GM11168 (cell line): ENCODE measurements around the gene CNTN5.

Source experiments
- in situ Hi-C: fragments of 300-500 bp; cut with MboI; formaldehyde crosslinking; loops from one replicate; pipeline ENCODE4 v1.12.0; 2022; ENCODE audit warnings: low sequenced_read_pairs; ENCODE audit not compliant: unreplicated experiment

The CNTN5 gene

DNA sequence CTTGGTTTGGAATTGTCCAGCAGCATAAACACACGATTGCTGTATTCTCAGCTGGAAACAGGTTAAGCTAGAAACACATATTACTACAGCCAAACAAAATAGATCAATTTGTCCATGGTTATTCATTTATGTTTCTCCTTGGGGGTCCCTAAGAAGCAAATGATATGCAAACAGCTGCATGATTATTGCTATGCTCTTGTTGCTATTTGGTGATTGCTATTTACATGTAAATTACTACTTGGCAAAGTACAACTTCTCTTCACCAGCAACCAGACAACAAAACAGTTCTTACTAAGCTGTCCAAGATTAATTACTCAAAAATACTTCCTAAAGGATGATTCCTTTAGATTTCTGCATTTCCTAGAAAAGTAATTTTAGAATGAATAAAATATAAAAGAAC lies 1098.4 kb downstream of the CNTN5 start:
- in situ Hi-C loops, result no loop called here

DNA sequence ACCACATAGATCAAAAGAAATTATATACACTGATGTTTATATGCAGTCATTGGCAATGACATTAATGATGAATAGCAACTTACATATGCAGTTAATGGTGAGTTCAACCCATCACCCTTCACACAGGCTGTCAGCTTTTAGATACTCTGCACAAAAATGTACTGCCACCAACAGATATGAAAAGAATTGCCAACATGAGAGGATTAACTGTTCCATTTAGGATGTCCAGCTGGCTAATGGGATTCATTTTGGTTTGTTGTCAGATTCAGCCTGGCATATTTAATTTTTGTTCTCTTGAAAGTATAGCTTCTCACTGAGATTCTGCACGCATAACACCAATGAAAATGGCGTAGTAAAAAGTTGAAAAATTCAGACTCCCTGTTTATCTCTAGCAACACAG lies 1112.4 kb downstream of the CNTN5 start:
- in situ Hi-C loops, result no loop called here

DNA sequence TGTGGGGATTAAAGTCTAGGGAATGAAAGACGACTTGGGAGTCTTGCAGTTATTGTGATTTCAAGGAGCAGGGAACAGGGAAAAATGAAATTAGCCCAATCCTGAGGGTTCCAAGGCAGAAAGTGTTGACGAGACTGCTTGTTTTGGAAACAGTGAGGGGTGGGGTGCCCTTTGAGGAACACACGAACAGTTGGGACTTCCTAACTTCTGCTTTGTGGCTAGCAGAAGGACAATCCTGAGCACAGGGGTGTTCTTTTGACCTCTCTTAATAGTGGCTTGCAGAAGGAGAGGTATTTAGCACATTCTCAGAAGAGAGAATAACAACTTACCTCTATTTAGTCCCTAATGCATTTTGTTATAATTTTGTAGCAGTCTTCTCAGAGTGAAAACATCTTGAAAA lies 1120.5 kb downstream of the CNTN5 start:
- in situ Hi-C loops, result no loop called here

DNA sequence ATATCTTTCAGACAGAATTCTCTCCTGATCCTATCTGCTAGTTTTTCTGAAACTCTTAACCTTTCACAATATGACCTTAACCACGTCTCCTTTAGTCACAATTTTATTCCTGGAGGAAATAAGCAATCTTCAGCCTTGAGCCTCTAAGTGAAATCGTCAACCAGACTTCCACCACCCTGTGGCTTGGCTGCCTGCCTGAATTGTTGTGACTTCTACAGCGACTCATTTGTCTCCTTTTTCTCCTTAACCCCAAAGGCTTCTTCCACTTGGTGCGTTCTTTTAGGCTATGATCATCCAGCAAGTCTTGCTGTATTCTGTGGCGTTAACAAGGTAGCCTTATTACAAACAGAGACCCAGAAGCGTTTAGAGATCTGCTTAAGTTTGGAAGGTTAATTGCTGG lies 1131.2 kb downstream of the CNTN5 start:
- in situ Hi-C loops, result no loop called here

DNA sequence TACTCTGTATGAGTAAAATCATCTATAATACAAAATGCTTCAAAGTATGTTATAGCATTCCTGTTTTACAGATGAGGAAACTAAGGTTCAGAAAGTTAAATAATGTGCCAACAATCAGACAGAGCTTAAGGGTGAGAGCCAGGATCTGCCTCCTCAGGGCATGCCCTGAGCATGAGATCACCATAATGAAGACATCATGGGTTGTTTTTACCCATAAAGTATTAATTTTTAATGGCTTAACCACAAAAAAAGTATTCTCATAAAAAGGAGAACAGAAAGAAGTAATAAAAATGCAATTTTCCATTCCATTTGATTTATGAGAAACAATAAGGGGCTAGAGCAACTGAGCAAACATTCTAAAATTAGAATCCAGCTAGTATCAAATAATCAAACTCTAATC lies 1132.0 kb downstream of the CNTN5 start:
- in situ Hi-C loops, result no loop called here

DNA sequence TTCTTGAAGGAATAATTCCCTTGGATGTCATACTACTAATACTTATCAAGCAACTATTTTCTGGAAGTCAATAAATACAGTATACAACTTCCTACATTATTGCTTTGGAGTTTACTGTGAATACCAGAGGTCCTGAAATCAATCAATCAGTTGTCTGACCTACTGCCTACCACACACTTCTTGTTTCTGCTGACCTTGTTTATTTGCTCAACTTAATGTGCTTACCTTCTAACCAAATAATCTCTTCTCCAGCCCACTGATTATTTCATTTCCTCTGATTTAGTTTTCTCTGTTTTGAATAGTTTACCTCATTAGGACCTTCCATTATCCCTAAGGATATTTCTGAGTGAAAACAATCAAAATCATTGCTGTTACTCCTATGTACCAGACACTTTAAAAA lies 1142.7 kb downstream of the CNTN5 start:
- in situ Hi-C loops, result no loop called here

DNA sequence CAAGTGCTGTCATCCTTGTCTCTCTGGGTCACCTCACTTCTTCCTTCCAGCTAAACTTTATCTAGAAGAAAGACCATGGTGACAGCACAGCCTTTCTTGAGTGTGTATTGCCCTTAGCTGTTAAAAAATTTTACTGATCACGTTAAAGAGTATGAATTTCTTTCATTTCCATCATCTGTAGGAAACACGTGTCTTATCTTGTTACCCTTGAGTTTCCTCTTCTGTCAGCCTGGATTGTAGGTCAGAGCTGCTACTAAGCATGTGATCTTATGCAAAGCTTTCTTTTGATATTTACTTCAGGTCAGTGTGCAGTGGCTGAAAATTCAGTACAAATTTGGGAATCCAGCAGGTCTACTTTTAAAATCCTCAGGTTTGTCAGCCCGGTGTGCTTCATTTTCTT lies 1154.1 kb downstream of the CNTN5 start:
- in situ Hi-C loops, result no loop called here

DNA sequence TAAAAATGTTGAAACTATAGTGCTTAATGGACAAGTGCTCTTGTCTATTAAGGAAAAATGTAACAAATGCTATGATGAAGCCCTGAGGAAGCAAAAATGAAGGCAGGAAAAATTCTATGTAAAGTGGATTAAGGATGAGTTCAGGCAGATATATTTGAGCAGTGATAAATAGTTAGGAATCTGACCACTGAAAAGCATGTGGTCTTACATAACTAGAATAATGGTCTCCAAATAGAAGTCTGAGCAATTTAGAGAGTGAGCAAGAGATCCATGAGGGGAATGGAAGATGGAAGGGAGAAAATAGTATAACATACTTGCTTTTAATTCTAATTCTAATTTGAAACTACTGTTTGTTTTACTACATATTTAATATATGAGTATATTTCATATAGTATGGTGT lies 1155.7 kb downstream of the CNTN5 start:
- in situ Hi-C loops, result no loop called here

DNA sequence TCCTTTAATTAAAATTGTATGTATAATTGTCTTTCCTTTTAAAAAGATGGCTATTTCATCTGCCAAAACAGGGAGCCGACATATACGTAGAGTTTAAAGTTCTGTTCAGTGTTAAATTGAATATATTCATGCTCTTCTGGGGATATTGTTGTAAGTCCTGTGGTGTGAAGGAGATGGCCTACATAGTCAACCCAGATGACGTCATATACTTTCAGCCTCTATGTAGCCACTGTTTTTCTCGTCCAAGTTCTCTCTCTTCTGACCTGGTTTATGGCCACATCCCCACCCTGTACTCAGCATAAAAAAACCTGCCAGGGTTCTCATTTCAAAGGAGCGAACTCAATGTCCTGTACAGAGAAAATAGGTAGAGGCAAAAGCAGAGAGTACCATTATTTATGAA lies 1156.9 kb downstream of the CNTN5 start:
- in situ Hi-C loops, result no loop called here

DNA sequence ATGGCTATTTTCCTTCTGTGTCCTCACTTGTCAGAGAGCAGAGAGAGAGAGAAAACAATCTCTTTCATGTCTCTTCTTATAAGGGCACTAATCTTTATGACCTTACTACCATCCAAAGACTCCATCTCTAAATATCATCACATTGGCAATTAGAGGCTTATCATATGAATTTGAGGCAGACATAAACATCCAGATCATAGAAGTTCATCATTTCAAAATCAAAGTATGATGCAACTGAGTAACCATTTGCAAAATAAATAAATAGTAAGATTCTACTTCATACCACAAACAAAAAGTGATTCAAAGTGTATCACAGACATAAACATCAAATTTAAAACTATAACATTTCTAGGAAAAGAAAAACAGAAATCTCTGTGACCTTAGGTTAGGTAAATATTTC lies 1161.6 kb downstream of the CNTN5 start:
- in situ Hi-C loops, result no loop called here

DNA sequence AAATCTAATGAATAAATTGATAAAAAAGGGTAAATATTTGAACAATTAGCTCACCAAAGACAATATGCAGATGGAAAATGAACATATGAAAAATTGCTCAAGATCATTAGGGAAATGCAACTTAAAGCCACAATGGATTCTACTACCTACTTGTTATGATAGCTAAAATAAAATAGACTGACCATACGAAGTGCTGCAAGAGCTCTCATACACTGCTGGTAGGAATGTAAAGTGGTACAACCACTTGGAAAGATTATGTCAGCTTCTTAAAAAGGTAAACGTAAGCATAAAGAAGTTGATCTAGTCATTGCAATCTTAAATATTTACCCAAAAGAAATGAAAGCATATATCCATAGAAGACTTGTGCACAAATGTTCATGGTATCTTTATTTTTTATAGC lies 1162.2 kb downstream of the CNTN5 start:
- in situ Hi-C loops, result no loop called here

DNA sequence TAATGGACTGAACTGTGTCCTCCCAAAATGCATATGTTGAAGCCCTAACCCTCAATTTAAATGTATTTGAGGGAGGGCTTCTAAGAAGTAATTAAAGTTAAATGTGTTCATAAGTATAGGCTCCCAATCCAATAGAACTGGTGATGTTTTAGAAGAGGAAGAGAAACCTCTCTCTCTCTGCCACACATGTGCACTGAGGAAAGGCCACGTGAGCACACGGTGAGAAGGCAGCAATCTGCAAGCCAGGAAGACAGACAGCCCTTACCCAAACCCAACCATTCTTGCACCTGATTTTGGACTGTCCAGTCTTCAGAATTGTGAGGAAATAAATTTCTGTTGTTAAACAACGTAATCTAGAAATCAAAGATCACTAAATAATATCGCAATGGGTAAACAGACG lies 1164.8 kb downstream of the CNTN5 start:
- in situ Hi-C loops, result no loop called here

DNA sequence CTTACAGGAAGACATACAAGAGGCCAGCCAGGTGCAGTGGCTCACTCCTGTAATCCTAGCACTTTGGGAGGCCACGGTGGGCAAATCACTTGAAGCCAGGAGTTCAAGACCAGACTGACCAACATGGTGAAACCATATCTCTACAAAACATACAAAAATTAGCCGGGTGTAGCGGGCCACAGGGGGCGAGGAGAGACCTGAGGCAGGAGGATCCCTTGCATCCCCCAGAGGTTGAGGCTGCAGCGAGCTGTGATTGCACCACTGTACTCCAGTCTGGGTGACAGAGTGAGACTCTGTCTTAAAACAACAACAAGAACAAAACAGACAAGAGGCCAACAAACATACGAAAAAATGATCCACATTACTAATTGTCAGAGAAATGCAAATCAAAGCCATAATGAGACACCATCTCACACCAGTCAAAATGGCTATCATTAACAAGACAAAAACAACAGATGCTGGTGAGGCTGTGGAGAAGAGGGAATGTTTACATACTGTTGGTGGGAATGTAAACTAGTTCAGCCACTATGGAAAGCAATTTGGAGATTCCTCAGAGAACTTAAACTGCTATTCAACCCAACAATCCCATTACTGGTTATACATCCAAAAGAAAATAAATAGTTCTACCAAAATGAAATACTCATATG lies 1167.5 kb downstream of the CNTN5 start:
- in situ Hi-C loops, result no loop called here

DNA sequence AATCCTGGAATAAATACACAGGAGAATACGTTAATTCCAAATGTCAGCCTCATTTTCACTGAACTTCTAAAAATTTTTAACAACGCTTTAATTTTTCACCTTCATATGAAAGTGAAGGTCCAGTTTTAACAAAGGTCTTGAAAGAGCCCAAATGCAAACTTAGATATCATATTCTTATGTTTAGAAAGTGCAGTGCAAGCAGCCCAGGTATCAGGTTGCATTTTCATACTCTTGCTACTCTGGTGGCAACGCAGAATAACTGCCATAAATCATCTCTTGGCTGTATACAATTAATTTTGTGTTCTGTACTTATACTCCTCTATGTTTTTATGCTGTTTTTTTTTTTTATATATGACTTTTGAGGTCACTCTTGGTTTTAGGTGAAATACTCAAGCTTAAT lies 1169.6 kb downstream of the CNTN5 start:
- in situ Hi-C loops, result no loop called here

DNA sequence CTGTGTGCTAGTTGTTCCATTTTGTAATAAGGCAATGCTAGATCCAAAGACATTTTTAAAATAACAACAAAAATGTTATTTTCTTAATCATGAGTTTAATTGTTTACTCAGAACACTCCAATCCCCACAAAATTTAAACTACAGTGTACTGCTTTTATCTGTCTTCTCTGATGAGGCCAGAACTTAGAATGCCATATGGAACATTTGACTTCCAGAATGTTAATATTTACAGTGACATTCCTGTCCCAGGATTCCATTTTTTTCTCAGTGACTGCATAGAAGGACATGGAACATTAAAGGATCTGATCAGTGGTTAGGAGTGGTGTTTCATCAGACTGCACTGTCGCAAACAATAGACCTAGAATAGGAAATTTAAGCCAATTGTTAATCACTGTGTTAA lies 1171.4 kb downstream of the CNTN5 start:
- in situ Hi-C loops, result no loop called here

DNA sequence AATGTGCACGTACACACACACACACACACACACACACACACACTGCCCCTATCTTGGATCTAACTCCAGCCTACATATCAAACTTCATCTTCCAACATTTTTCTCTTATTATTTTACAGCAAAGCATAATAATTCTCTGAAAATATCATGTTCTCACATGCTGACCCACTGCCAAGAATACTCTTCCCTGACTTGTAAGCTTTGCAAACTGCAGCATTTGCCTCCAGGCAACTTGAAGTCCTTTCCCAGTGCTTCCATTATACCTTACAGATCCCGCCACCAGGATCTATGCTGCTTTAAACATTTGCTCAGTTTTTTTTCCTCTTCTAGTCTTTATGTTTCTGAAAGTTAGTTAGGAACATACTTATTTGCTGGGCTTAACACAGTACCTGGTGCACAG lies 1183.0 kb downstream of the CNTN5 start:
- in situ Hi-C loops, result no loop called here

DNA sequence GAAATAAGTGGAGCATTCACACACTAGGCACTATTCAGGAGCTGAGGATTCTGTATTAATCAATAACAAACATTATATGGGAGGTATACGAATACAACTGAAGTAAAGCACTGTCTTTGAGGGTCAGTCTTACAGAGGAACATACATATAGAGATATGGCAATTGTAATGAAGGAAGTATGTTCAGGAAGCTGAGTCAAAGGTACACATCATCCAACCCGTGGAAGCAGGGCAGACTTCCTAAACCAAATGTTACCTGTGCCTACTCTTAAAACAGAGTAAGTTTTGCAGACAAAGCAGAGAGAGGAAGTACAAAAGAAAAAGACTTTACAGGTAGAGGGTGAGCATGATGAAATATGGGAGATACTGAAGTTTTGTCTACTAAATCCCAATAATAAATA lies 1185.2 kb downstream of the CNTN5 start:
- in situ Hi-C loops, result no loop called here

DNA sequence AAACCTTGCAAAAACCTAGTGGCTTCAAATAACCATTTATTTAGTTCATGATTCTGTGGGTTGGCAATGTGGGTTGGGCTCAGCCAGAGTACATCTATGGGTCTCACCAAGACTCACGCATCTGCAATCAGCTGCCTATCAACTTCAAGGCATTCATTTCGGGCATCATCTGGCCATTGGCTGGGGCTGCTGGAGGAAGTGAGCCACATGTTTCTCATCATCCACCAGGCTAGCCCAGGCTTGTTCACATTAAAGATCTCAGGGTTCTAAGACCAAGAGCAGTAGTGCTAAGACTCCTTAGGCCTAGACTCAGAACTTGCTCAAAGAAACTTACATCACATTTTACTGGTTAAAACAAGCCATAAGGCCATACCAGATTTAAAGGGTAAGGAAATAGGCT lies 1187.5 kb downstream of the CNTN5 start:
- in situ Hi-C loops, result no loop called here

DNA sequence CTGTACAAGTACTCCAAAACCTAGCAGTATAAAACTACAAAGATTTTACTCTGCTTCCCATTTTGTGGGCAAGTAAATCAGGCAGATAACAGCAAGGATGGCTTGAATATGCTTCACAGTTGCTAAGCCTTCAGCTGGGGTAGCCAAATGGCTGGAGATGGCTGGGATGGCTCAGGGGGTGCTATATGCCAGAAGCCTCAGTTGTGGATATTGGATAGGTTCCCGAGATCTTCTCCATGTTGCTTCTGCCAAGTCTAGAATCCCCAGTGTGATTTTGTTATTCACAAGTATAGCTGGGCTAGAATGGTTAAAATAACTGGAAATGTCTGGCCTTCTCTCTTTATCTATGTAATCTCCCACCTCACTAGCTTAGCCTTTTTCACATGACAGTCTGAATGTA lies 1194.0 kb downstream of the CNTN5 start:
- in situ Hi-C loops, result no loop called here

DNA sequence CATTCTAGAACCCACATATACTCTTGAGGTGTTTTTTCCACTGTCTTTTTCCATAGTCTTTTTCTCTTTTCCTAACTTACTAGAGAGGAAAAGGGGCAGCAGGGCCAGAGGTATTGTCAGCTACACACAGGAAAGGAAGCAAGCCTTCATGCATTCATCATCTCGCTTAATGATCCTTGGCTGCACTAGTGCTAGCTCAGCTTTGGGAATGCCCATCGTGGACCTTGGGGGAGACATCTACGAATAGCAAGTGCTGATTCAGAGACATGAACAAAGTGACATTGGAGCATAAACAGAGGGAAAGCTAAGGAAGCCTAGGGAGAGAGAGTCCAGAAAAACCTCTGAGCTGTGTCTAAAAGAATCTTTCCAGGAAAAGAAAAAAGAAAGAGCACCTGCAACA lies 1200.1 kb downstream of the CNTN5 start:
- in situ Hi-C loops, result no loop called here

DNA sequence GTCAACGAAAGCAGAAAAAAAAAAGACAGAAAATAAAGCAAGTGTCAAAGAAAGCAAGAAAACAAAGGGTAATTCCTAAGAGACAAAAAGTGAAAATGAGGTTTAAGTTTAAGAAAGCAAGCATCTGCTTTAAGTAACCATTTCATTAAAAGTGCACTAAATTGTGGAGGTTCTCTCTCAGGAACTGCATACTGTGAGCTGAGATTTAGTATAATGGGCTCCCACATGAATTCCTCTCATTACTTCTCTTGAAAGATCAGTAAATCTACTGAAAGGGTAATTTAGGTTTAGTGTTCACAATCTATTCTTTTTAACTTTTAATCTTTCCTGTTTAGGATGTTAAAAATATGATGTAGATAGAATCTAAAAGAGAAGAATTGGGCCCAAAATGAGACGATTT lies 1201.0 kb downstream of the CNTN5 start:
- in situ Hi-C loops, result no loop called here

DNA sequence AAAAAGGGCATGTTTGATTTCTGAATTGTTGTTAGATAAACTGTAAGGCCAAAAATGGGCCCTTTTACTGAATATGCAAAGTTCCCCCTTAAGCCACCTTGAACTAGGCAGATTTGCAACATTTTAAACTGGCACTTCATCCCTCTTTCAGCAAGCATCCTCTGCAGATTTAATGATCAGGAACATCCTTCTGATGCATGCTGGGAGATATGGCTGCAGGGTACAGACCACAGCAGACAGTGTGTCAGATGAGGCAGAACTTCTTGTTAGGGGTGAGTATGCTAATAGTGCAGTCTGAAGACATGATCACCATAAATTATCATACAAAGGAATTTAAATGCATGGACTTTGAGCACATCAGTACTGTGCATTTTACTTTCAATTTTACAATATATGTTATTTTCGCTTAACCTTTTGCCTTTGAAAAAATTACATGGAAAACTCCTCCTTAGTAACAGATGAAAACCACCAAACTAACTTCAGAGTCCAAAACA lies 1203.8 kb downstream of the CNTN5 start:
- in situ Hi-C loops, result no loop called here

DNA sequence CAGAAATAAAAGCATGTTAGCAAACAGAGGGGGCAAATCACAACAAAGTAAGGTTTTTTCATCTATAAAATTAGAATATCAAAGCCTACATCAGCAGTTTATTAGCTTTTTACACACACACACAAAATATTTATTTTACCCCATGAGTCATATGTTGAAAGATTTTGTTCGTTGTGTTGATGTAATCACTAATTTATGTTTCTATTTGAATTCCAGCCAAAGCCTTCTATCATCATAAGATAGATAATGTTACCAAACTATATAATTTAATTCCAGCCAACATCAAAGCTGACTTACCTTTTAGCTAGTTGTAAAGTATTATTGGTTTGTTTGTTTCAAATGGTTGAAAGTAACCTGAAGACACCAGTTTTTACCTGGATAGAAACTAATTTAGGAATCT lies 1208.3 kb downstream of the CNTN5 start:
- in situ Hi-C loops, result no loop called here
